Neural cell (in vitro differentiated cells): Measurements from ENCODE around the gene IYD. TPM values are rescaled to one million over a fixed set of nuclear protein-coding genes. Genes with fewer than 3 reads are reported as not detected.

ENCODE experiments used
- H2AFZ ChIP-seq: fragments of 200-600, 300-800 bp; sonication (generic), shearing (Covaris generic); 2 replicates; pipeline ENCODE4 v1.6.0; 2014; ENCODE audit warnings: low read depth, mild to moderate bottlenecking, antibody characterized with exemption, low read length, moderate library complexity
- H3F3A ChIP-seq: fragments of 200-600 bp; shearing (Covaris generic); 2 replicates; pipeline ENCODE4 v1.6.1; 2016; ENCODE audit warnings: mild to moderate bottlenecking, moderate library complexity, mixed read lengths, antibody characterized with exemption, low read length; ENCODE audit not compliant: insufficient read depth, poor library complexity, severe bottlenecking
- H3K27ac ChIP-seq: fragments of 200-600, 300-800 bp; sonication (generic), shearing (Covaris generic); 2 replicates; pipeline ENCODE4 v1.5.1; 2014; ENCODE audit warnings: mild to moderate bottlenecking, low read length, moderate library complexity
- H3K27me3 ChIP-seq: fragments of 300-800, 200-600 bp; sonication (generic), shearing (Covaris generic); 2 replicates; pipeline ENCODE4 v1.6.0; 2014; ENCODE audit warnings: mild to moderate bottlenecking, low read depth, low read length, moderate library complexity; ENCODE audit not compliant: insufficient read depth
- H3K36me3 ChIP-seq: fragments of 300-800, 200-600 bp; sonication (generic), shearing (Covaris generic); 2 replicates; pipeline ENCODE4 v1.5.1; 2014; ENCODE audit warnings: mild to moderate bottlenecking, antibody characterized with exemption, low read length, moderate library complexity; ENCODE audit not compliant: insufficient read depth
- H3K4me2 ChIP-seq: fragments of 300-800, 200-600 bp; sonication (generic), shearing (Covaris generic); 2 replicates; pipeline ENCODE4 v1.6.0; 2014; ENCODE audit warnings: mild to moderate bottlenecking, low read length
- H3K4me3 ChIP-seq: fragments of 300-800, 200-600 bp; sonication (generic), shearing (Covaris generic); 2 replicates; pipeline ENCODE4 v1.5.1; 2014; ENCODE audit warnings: mild to moderate bottlenecking, low read length, moderate library complexity
- H3K79me2 ChIP-seq: fragments of 200-600 bp; shearing (Covaris generic); replicated peaks from 2 replicates; pipeline ENCODE4 v1.6.0; 2014; ENCODE audit warnings: mild to moderate bottlenecking, low read length, moderate library complexity; ENCODE audit not compliant: insufficient read depth
- H3K9ac ChIP-seq: fragments of 300-800, 200-600 bp; sonication (generic), shearing (Covaris generic); 2 replicates; pipeline ENCODE4 v1.6.1; 2016; ENCODE audit warnings: mild to moderate bottlenecking, low read length, mixed read lengths
- H3K9me2 ChIP-seq: fragments of 200-600 bp; shearing (Covaris generic); 2 replicates; pipeline ENCODE4 v1.6.1; 2016; ENCODE audit warnings: mild to moderate bottlenecking, low read length, mixed read lengths; ENCODE audit not compliant: insufficient read depth
- H3K9me3 ChIP-seq: fragments of 200-600, 300-800 bp; sonication (generic), shearing (Covaris generic); 2 replicates; pipeline ENCODE4 v1.6.1; 2016; ENCODE audit warnings: mild to moderate bottlenecking, mixed run types, low read length, moderate library complexity, mixed read lengths
- H4K20me1 ChIP-seq: fragments of 200-600 bp; shearing (Covaris generic); 2 replicates; pipeline ENCODE4 v1.6.1; 2016; ENCODE audit warnings: mild to moderate bottlenecking, mixed run types; ENCODE audit not compliant: insufficient read depth
- EP300 ChIP-seq: fragments of 450-650 bp; conservative IDR thresholded peaks from 2 replicates; pipeline ENCODE4 v1.6.1; 2014; ENCODE audit warnings: antibody characterized with exemption, mild to moderate bottlenecking, moderate library complexity; ENCODE audit not compliant: poor library complexity, severe bottlenecking
- EZH2 ChIP-seq: fragments of 200-600, 300-800 bp; shearing (Covaris generic), sonication (generic); IDR thresholded peaks from 2 replicates; pipeline ENCODE4 v1.6.1; 2014; ENCODE audit warnings: antibody characterized with exemption, low read length, borderline replicate concordance, mild to moderate bottlenecking; ENCODE audit not compliant: insufficient read depth, poor library complexity, severe bottlenecking
- MXI1 ChIP-seq: fragments of 450-650 bp; conservative IDR thresholded peaks from 2 replicates; pipeline ENCODE4 v1.6.1; 2014; ENCODE audit warnings: antibody characterized with exemption, mild to moderate bottlenecking; ENCODE audit not compliant: poor library complexity, severe bottlenecking
- POLR2AphosphoS5 ChIP-seq: IDR thresholded peaks from 2 replicates; pipeline ENCODE4 v1.6.1; 2012
- RAD21 ChIP-seq: fragments of 450-650 bp; conservative IDR thresholded peaks from 2 replicates; pipeline ENCODE4 v1.6.1; 2014; ENCODE audit warnings: antibody characterized with exemption, mild to moderate bottlenecking, moderate library complexity
- SMC3 ChIP-seq: fragments of 450-650 bp; conservative IDR thresholded peaks from 2 replicates; pipeline ENCODE4 v1.6.1; 2014; ENCODE audit warnings: antibody characterized with exemption, mild to moderate bottlenecking, moderate library complexity; ENCODE audit not compliant: poor library complexity
- TAF1 ChIP-seq: IDR thresholded peaks from 2 replicates; pipeline ENCODE4 v1.6.1; 2012; ENCODE audit warnings: low read depth
- polyA plus RNA-seq: library from polyadenylated mRNA; depleted of rRNA; stranded (reverse); fragments of >200 nt; gene quantifications from 2 replicates; pipeline ENCODE4 v1.2.3, GENCODE V29; 2014
- TF ChIP-seq, protein P1 (sequence below): fragments of 450-650 bp; IDR thresholded peaks from 2 replicates; pipeline ENCODE4 v1.5.1; 2014; ENCODE audit warnings: antibody characterized with exemption, mild to moderate bottlenecking, moderate library complexity; ENCODE audit not compliant: poor library complexity, severe bottlenecking
- TF ChIP-seq, protein P2 (sequence below): IDR thresholded peaks from 2 replicates; pipeline ENCODE4 v1.6.1; 2012; ENCODE audit warnings: borderline replicate concordance

Gene IYD
- polyA plus RNA-seq, 1 donor from 2014 or later, result not detected

DNA sequence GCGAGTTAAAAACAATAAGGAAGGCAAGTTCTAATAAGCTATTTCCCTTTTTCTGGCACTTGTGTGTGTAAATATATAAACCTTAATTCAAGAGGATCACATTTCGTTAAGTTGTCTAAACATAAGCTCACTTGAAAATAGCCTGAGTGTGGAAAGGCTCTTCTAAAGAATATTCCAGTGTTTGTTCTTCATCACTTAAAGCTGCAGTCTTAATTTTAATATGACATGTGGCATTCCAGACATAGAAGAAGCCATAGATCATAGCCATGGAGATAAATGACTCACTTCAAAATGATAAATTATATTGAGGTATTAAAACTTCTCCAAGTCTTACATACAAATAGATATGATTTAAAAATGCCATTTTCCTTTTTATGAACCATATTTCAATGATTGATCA lies 42.1 kb downstream of the IYD start (continued):
- TF ChIP-seq EZH2, result no peak
- TF ChIP-seq RAD21, result no peak

DNA sequence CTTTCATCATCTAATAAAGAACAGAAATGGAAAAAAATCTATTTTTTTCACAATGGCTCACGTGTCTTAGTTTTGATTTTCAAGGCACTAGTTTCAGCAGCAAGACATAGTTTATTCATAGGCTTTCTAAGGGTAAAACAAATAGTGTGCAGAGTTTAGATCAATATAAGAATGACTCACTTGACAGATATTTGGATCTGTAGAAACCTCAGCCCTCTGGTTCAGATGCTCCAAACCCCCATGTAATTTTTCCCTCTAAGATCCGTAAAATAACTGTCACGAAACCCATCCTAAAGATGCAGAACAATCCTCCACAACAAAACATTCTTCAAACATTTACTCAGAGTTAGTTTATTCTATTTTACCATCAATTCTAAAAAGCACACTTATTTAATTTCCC lies 43.4 kb downstream of the IYD start:
- Histone ChIP-seq H3K79me2 (no peaks in the 10 kb centered on the region), H3K9me3 (no peaks in the 10 kb centered on the region), H3K4me2 (no peak overlapping the region), H3F3A (no peaks in the 10 kb centered on the region), H2AFZ (no peak overlapping the region), H3K27me3 (no peaks in the 10 kb centered on the region), H3K9ac (no peak overlapping the region), H4K20me1 (no peaks in the 10 kb centered on the region), H3K9me2 (no peaks in the 10 kb centered on the region), H3K4me3 (no peak overlapping the region), H3K36me3 (no peaks in the 10 kb centered on the region), H3K27ac (no peak overlapping the region)
- TF ChIP-seq MXI1 (no peak), EP300 (no peak), SMC3 (no peak), TAF1 (no peak), POLR2AphosphoS5 (no peak), RAD21 (no peak), EZH2 (no peak)
- TF ChIP-seq, protein P1, sequence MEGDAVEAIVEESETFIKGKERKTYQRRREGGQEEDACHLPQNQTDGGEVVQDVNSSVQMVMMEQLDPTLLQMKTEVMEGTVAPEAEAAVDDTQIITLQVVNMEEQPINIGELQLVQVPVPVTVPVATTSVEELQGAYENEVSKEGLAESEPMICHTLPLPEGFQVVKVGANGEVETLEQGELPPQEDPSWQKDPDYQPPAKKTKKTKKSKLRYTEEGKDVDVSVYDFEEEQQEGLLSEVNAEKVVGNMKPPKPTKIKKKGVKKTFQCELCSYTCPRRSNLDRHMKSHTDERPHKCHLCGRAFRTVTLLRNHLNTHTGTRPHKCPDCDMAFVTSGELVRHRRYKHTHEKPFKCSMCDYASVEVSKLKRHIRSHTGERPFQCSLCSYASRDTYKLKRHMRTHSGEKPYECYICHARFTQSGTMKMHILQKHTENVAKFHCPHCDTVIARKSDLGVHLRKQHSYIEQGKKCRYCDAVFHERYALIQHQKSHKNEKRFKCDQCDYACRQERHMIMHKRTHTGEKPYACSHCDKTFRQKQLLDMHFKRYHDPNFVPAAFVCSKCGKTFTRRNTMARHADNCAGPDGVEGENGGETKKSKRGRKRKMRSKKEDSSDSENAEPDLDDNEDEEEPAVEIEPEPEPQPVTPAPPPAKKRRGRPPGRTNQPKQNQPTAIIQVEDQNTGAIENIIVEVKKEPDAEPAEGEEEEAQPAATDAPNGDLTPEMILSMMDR, result no peak
- TF ChIP-seq, protein P2, sequence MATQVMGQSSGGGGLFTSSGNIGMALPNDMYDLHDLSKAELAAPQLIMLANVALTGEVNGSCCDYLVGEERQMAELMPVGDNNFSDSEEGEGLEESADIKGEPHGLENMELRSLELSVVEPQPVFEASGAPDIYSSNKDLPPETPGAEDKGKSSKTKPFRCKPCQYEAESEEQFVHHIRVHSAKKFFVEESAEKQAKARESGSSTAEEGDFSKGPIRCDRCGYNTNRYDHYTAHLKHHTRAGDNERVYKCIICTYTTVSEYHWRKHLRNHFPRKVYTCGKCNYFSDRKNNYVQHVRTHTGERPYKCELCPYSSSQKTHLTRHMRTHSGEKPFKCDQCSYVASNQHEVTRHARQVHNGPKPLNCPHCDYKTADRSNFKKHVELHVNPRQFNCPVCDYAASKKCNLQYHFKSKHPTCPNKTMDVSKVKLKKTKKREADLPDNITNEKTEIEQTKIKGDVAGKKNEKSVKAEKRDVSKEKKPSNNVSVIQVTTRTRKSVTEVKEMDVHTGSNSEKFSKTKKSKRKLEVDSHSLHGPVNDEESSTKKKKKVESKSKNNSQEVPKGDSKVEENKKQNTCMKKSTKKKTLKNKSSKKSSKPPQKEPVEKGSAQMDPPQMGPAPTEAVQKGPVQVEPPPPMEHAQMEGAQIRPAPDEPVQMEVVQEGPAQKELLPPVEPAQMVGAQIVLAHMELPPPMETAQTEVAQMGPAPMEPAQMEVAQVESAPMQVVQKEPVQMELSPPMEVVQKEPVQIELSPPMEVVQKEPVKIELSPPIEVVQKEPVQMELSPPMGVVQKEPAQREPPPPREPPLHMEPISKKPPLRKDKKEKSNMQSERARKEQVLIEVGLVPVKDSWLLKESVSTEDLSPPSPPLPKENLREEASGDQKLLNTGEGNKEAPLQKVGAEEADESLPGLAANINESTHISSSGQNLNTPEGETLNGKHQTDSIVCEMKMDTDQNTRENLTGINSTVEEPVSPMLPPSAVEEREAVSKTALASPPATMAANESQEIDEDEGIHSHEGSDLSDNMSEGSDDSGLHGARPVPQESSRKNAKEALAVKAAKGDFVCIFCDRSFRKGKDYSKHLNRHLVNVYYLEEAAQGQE, result no peak

DNA sequence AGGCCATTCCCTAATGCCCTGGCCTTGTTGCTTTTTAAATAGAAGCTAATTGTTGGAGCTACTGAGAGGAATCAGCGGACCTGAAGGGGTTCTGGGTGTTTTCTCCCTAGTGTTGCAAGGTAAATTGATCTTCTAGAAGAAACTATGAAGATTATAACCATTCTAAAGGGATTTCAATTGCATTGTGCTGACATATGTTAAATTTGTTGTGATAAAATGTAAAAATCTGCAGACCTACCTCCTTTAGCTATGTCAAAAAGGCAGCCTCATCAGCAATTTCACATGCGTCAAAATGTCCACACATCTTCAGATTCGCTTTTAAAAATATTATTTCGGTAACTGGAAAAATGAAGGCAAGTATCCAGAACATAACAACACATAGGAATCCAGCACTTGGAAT lies 44.4 kb downstream of the IYD start:
- Histone ChIP-seq H3K27ac (no peak overlapping the region), H3K36me3 (no peaks in the 10 kb centered on the region), H3K4me3 (no peak overlapping the region), H2AFZ (no peak overlapping the region), H3K9ac (no peak overlapping the region), H3F3A (no peaks in the 10 kb centered on the region), H3K27me3 (no peaks in the 10 kb centered on the region), H3K4me2 (no peak overlapping the region), H3K9me2 (no peaks in the 10 kb centered on the region), H3K9me3 (no peaks in the 10 kb centered on the region), H3K79me2 (no peaks in the 10 kb centered on the region), H4K20me1 (no peaks in the 10 kb centered on the region)
- TF ChIP-seq MXI1 (no peak), EP300 (no peak), TAF1 (no peak), POLR2AphosphoS5 (no peak), SMC3 (no peak), EZH2 (no peak), RAD21 (no peak)
- TF ChIP-seq, protein P1, result no peak
- TF ChIP-seq, protein P2, result no peak
